Measurements from ENCODE around the gene SNTG2.

Gene SNTG2

DNA sequence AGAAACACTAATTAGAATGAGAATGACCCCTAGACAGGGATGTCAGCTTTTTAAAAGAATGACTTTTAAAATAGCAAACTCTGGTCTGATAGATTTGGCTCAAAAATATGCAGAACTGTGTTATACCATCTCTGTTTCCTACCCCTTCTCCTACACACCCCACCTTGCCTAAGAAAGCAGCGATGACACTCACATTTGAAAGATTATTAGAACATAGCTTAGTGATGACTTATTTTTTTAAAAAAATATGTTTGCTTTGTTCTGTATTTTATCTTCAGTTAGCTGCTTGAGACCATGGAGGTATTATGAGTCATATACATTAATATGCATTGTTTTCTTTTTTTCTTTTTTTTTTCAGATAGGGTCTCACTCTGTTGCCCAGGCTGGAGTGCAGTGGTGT, 286.0 kb downstream of the SNTG2 start:
- TF ChIP-seq, protein P1, sequence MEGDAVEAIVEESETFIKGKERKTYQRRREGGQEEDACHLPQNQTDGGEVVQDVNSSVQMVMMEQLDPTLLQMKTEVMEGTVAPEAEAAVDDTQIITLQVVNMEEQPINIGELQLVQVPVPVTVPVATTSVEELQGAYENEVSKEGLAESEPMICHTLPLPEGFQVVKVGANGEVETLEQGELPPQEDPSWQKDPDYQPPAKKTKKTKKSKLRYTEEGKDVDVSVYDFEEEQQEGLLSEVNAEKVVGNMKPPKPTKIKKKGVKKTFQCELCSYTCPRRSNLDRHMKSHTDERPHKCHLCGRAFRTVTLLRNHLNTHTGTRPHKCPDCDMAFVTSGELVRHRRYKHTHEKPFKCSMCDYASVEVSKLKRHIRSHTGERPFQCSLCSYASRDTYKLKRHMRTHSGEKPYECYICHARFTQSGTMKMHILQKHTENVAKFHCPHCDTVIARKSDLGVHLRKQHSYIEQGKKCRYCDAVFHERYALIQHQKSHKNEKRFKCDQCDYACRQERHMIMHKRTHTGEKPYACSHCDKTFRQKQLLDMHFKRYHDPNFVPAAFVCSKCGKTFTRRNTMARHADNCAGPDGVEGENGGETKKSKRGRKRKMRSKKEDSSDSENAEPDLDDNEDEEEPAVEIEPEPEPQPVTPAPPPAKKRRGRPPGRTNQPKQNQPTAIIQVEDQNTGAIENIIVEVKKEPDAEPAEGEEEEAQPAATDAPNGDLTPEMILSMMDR (IDR thresholded peaks at IDR 0.05; ENCODE audit: borderline replicate concordance, insufficient read depth, low read depth, low read length) = no peak
- H3K4me3 ChIP-seq (ENCODE audit: low read depth, low read length) = no peak overlapping the region

DNA sequence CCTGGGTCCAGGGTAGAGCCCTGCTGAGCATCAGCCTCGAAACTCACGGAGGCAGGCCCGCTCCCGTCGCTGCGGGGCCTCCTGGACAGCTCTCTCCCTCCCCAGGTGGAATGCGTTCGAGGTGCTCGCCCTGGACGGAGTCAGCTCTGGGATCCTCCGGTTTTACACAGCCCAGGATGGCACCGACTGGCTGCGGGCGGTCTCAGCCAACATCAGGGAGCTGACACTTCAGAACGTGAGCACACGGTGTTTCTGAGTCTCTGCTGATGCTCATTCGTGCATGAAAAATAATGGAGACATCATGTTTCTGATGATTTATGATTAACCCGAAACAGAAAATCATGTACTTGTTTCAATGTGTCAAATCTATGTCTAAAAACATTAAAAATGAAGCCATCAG, 287.1 kb downstream of the SNTG2 start:
- no peak overlapping the region for H3K4me3 ChIP-seq (ENCODE audit: low read depth, low read length)
- TF ChIP-seq, protein P1 (IDR thresholded peaks at IDR 0.05; ENCODE audit: borderline replicate concordance, insufficient read depth, low read depth, low read length) = no peak

- no peak overlapping the region for H3K4me3 ChIP-seq (ENCODE audit: low read depth, low read length)
- TF ChIP-seq, protein P1 (IDR thresholded peaks at IDR 0.05; ENCODE audit: borderline replicate concordance, insufficient read depth, low read depth, low read length) = no peak
Measured at GRCh38 chr2:1238598-1239138, 288.0 kb downstream of the SNTG2 start.

DNA sequence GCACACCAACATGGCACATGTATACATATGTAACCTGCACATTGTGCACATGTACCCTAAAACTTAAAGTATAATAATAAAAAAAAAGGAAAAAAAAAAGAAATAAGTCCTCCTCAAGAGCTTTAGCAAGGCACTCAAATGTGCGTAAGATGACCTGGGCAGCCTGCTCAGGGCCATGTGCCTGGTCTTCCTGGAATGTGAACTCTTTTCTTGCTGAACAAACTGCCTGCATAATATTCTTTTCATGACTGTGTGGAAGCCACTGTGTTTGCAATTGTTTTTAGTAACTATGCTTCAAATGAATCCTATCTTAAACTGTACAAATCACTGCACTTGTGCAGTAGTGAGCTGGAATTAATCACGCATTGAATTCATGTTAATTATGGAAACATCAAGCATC, 294.5 kb downstream of the SNTG2 start:
- TF ChIP-seq, protein P1 (IDR thresholded peaks at IDR 0.05; ENCODE audit: borderline replicate concordance, insufficient read depth, low read depth, low read length) = no peak
- H3K4me3 ChIP-seq (ENCODE audit: low read depth, low read length) = no peak overlapping the region

GRCh38 chr2:1246239-1246638, 295.6 kb downstream of the SNTG2 start:
- TF ChIP-seq, protein P1 (IDR thresholded peaks at IDR 0.05; ENCODE audit: borderline replicate concordance, insufficient read depth, low read depth, low read length) = no peak
- H3K4me3 ChIP-seq (ENCODE audit: low read depth, low read length) = no peak overlapping the region

DNA sequence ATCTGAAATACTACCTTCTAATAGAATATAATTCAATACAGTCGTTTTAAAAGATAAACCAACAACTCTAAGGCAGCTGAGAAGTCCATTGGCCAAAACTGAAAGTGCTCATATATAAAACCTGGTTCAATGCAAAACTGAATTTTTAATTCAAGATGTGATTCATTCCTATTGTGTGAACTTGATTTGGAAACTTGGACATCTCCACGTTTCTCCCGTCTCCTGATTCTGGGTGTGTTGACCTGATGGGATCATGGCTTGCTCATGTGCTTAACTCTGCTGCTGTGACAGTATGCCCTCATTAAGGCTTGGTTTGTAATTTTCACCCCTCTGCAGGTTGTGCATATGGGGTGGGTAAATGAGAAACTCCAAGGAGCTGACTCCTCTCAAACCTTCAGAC, 296.3 kb downstream of the SNTG2 start:
- H3K4me3 ChIP-seq (ENCODE audit: low read depth, low read length) = no peak overlapping the region
- TF ChIP-seq, protein P1 (IDR thresholded peaks at IDR 0.05; ENCODE audit: borderline replicate concordance, insufficient read depth, low read depth, low read length) = no peak

DNA sequence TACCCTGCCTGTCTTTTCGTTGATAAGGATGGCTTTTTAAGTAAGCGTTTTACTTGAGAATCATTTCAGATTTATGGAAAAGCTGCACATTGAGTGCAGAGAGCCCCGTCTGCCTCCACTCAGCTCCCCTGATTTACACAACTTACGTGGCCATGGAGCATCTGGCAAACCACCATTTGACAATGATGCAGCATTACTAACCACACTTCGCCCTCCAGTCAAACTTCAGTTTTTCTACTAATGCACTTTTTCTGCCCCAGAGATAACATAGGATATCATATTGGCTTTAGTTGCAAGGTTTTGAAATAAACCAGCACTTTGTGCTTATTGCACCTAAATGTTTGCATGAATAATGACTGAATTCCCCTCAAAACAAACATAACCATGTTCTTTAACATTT, 297.5 kb downstream of the SNTG2 start:
- TF ChIP-seq, protein P1 (IDR thresholded peaks at IDR 0.05; ENCODE audit: borderline replicate concordance, insufficient read depth, low read depth, low read length) = no peak
- no peak overlapping the region for H3K4me3 ChIP-seq (ENCODE audit: low read depth, low read length)
